ENCODE results near the gene PLCG1.

Gene PLCG1

GRCh38 chr20:41140226-41141133 is 3.1 kb downstream of the PLCG1 start:
- TF ChIP-seq, protein P1, sequence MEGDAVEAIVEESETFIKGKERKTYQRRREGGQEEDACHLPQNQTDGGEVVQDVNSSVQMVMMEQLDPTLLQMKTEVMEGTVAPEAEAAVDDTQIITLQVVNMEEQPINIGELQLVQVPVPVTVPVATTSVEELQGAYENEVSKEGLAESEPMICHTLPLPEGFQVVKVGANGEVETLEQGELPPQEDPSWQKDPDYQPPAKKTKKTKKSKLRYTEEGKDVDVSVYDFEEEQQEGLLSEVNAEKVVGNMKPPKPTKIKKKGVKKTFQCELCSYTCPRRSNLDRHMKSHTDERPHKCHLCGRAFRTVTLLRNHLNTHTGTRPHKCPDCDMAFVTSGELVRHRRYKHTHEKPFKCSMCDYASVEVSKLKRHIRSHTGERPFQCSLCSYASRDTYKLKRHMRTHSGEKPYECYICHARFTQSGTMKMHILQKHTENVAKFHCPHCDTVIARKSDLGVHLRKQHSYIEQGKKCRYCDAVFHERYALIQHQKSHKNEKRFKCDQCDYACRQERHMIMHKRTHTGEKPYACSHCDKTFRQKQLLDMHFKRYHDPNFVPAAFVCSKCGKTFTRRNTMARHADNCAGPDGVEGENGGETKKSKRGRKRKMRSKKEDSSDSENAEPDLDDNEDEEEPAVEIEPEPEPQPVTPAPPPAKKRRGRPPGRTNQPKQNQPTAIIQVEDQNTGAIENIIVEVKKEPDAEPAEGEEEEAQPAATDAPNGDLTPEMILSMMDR (IDR thresholded peaks at IDR 0.05; ENCODE audit: control insufficient read depth, extremely low read depth, insufficient read depth) = no peak
- H3K4me3 ChIP-seq (ENCODE audit: low read depth, low read length) = no peak overlapping the region
- no peak for DNase-seq (ENCODE audit: low read depth)

GRCh38 chr20:41141153-41141815 is 3.9 kb downstream of the PLCG1 start:
- no peak overlapping the region for H3K4me3 ChIP-seq (ENCODE audit: low read depth, low read length)
- TF ChIP-seq, protein P1 (IDR thresholded peaks at IDR 0.05; ENCODE audit: control insufficient read depth, extremely low read depth, insufficient read depth) = no peak
- no peak for DNase-seq (ENCODE audit: low read depth)

DNA sequence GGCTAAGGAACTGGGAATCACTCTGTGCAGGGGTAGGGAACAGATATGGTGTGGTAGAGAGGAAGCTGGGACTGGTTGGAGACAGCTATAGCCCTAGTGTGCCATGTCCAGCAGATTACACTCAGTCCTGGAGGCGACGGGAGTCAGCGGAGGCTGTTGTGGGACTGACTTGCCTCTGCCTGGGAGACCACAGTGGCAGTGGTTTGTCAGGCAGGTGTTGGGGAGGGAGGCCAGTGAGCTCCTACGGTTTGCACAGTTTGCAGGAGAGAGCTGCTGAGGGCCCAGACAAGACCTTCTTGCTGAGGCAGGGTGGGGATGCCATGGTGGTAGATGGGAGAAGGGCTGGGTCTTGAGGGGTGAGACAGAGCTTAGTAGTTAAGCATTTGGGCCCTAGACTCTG is 4.9 kb downstream of the PLCG1 start:
- H3K4me3 ChIP-seq (ENCODE audit: low read depth, low read length) = no peak overlapping the region
- TF ChIP-seq, protein P1 (IDR thresholded peaks at IDR 0.05; ENCODE audit: control insufficient read depth, extremely low read depth, insufficient read depth) = no peak
- DNase-seq (ENCODE audit: low read depth) = no peak

GRCh38 chr20:41142919-41143318 is 5.6 kb downstream of the PLCG1 start:
- no peak overlapping the region for H3K4me3 ChIP-seq (ENCODE audit: low read depth, low read length)
- no peak for DNase-seq (ENCODE audit: low read depth)
- TF ChIP-seq, protein P1 (IDR thresholded peaks at IDR 0.05; ENCODE audit: control insufficient read depth, extremely low read depth, insufficient read depth) = no peak

GRCh38 chr20:41143354-41143753 is 6.0 kb downstream of the PLCG1 start:
- DNase-seq (ENCODE audit: low read depth) = no peak
- TF ChIP-seq, protein P1 (IDR thresholded peaks at IDR 0.05; ENCODE audit: control insufficient read depth, extremely low read depth, insufficient read depth) = no peak
- no peak overlapping the region for H3K4me3 ChIP-seq (ENCODE audit: low read depth, low read length)

- DNase-seq (ENCODE audit: low read depth) = no peak
- H3K4me3 ChIP-seq (ENCODE audit: low read depth, low read length) = no peak overlapping the region
- TF ChIP-seq, protein P1 (IDR thresholded peaks at IDR 0.05; ENCODE audit: control insufficient read depth, extremely low read depth, insufficient read depth) = no peak
Measured at GRCh38 chr20:41145317-41145716, 8.0 kb downstream of the PLCG1 start.

Data from LNCaP clone FGC (cell line).